Measurements from ENCODE around the gene CLEC3A.
"Not testable (repeated sequence)": the region's sequence is repeated elsewhere in the genome, so short reads cannot be mapped to it uniquely, and the experiment has no call there.

Gene CLEC3A

GRCh38 chr16:78057803-78058564, 35.6 kb downstream of the CLEC3A start:
- H3K4me1 Mint-ChIP-seq (ENCODE audit: low read depth) = no peaks in the 10 kb centered on the region
- no peaks in the 10 kb centered on the region for H3K36me3 Mint-ChIP-seq (ENCODE audit: low read depth)
- no peak overlapping the region for H3K27ac Mint-ChIP-seq
- peaks cover 5% of the 10 kb centered on the region for H3K27me3 Mint-ChIP-seq (ENCODE audit: low read depth)
- H3K9me3 Mint-ChIP-seq = no peaks in the 10 kb centered on the region
- no peak overlapping the region for H3K4me3 Mint-ChIP-seq

DNA sequence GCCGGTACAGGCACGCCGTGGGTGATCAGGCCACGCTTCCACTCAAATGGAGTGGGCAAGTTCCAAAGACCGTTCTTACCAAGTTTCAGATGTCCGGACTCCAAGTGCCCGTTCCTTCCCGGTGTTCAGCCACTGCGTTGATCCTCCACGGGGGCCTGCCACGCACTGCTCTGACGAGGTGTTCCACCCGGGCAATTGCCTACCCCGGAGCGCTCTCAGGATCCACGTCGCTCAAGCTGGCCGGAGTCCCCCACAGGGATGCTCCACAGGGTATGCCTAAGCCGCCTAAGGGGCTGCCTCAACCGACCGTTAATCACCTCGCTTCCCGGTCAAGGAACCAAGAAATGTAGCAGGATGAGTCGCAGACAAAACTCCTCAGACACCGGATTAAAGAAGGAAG, 37.5 kb downstream of the CLEC3A start:
- peaks cover 11% of the 10 kb centered on the region for H3K27me3 Mint-ChIP-seq (ENCODE audit: low read depth)
- H3K4me1 Mint-ChIP-seq (ENCODE audit: low read depth); H3K27ac Mint-ChIP-seq; H3K9me3 Mint-ChIP-seq; H3K36me3 Mint-ChIP-seq (ENCODE audit: low read depth); H3K4me3 Mint-ChIP-seq: not testable (repeated sequence)

- Mint-ChIP-seq H3K27me3 (ENCODE audit: low read depth) (peaks cover 13% of the 10 kb centered on the region), H3K9me3 (no peaks in the 10 kb centered on the region), H3K27ac (no peak overlapping the region)
Measured at GRCh38 chr16:78060295-78060694, 37.9 kb downstream of the CLEC3A start.

DNA sequence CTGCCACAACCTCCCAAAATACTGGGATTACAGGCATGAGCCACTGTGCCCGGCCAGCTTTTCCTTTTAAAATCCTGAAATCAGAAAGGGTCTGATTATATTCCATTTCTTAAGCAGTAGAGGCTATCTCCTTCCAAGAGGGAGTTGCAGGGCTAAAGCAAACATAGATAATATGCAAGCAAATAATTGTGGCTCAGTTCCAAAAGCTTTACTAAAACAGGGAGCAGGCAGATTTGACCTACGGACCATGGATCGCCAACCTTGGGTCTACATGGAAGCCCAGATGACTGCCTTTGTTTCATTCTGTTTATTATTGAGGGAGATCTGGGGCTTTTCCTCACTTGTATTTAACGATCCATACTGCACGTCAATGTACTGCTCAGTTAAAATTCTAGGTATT, 38.5 kb downstream of the CLEC3A start:
- no peaks in the 10 kb centered on the region for H3K36me3 Mint-ChIP-seq (ENCODE audit: low read depth)
- no peak overlapping the region for H3K4me3 Mint-ChIP-seq
- no peak overlapping the region for H3K27ac Mint-ChIP-seq
- no peaks in the 10 kb centered on the region for H3K9me3 Mint-ChIP-seq
- no peaks in the 10 kb centered on the region for H3K4me1 Mint-ChIP-seq (ENCODE audit: low read depth)
- H3K27me3 Mint-ChIP-seq (ENCODE audit: low read depth) = peaks cover 16% of the 10 kb centered on the region

More at GRCh38 chr16:78060295-78060694, 37.9 kb downstream of the CLEC3A start:
- Mint-ChIP-seq H3K4me1 (ENCODE audit: low read depth) (no peaks in the 10 kb centered on the region), H3K4me3 (no peak overlapping the region), H3K36me3 (ENCODE audit: low read depth) (no peaks in the 10 kb centered on the region)

DNA sequence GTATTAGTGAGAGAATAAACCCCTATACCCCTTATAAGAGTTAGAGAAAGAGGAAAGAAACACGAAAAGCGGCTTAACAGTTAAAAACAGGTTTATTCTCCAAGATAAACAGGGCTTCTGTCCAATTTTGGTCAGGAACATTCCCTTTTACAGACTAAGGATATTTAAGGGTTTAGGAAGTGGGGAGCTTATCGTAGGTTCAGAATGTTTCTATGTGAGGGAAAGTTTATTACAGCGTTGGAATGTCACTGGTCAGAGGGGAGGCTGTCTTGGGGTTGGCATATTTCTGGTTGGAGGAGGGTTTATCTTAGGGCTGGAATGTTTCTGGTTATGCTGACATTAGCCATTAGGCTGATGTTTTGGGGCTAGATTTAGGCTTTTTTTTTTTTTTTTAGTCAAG, 43.0 kb downstream of the CLEC3A start:
- H3K27ac Mint-ChIP-seq = no peak overlapping the region
- peaks cover 16% of the 10 kb centered on the region for H3K27me3 Mint-ChIP-seq (ENCODE audit: low read depth)
- no peak overlapping the region for H3K4me3 Mint-ChIP-seq
- H3K9me3 Mint-ChIP-seq = no peaks in the 10 kb centered on the region
- no peaks in the 10 kb centered on the region for H3K36me3 Mint-ChIP-seq (ENCODE audit: low read depth)
- no peaks in the 10 kb centered on the region for H3K4me1 Mint-ChIP-seq (ENCODE audit: low read depth)

DNA sequence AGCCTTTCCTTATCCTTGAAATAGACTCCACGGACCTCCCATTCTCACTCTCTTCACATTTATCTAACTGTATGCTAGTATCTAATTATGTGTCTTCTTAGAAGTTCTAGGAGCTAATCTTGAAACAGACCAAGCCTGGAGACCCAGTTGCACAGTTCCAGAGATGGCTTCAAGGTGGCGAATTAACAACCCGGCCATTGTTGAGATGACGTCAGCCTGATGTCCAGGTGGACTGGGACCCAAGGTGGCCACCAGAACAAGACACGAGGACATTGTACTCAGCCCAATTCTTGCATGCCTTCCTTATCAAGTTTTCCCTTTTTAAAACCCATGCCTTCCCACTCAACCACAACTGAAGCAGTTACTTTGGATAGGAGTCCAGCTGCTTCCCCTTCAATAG, 47.6 kb downstream of the CLEC3A start:
- Mint-ChIP-seq H3K27ac (no peak overlapping the region), H3K27me3 (ENCODE audit: low read depth) (peaks cover 16% of the 10 kb centered on the region), H3K4me1 (ENCODE audit: low read depth) (no peaks in the 10 kb centered on the region), H3K36me3 (ENCODE audit: low read depth) (no peaks in the 10 kb centered on the region), H3K9me3 (no peaks in the 10 kb centered on the region), H3K4me3 (no peak overlapping the region)

GRCh38 chr16:78072275-78072674, 49.9 kb downstream of the CLEC3A start:
- no peak overlapping the region for H3K4me3 Mint-ChIP-seq
- peaks cover 12% of the 10 kb centered on the region for H3K27me3 Mint-ChIP-seq (ENCODE audit: low read depth)
- no peak overlapping the region for H3K27ac Mint-ChIP-seq
- H3K4me1 Mint-ChIP-seq (ENCODE audit: low read depth) = no peaks in the 10 kb centered on the region
- H3K36me3 Mint-ChIP-seq (ENCODE audit: low read depth) = no peaks in the 10 kb centered on the region
- H3K9me3 Mint-ChIP-seq = no peaks in the 10 kb centered on the region

DNA sequence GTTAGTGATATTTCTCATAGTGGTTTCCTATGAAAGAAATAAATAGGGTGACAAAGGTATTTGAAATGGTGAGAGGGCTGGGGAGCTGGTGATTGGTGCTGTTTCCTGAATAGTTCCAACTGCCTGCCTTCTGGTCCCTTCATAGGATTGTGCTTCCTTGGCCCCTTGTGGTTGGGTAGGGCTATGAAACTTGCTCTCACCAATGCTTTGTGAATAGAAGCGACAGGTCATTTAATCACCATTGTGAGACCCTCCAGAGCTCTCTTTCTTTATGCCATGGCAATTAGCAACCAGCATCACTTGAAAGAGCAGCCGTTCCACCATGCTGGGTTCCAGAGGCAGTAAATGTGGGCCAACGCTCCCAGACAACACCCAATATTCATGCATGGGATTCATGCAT, 53.5 kb downstream of the CLEC3A start:
- Mint-ChIP-seq H3K27me3 (ENCODE audit: low read depth) (peaks cover 12% of the 10 kb centered on the region), H3K9me3 (no peaks in the 10 kb centered on the region), H3K27ac (no peak overlapping the region), H3K4me3 (no peak overlapping the region), H3K36me3 (ENCODE audit: low read depth) (no peaks in the 10 kb centered on the region), H3K4me1 (ENCODE audit: low read depth) (no peaks in the 10 kb centered on the region)

DNA sequence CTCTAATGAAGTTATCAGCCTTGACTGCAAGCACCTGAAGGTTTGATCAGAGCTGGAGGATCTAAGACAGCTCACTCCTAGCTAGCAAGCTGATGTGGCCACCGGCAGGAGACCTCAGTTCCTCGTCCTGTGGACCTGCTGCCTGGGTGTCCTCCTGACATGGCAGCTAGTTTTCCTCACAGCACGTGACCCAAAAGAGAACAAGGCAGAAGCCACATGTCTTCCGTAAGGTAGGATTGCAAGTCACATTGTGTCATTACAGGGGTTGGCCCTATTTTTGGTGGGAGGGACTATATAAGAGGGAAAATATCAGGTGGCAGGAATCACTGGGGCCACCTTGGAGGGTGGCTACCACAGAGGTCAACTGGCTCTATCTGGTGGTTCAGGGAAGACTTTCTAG, 59.0 kb downstream of the CLEC3A start:
- no peak overlapping the region for H3K4me3 Mint-ChIP-seq
- no peaks in the 10 kb centered on the region for H3K4me1 Mint-ChIP-seq (ENCODE audit: low read depth)
- H3K27me3 Mint-ChIP-seq (ENCODE audit: low read depth) = no peaks in the 10 kb centered on the region
- no peaks in the 10 kb centered on the region for H3K9me3 Mint-ChIP-seq
- no peak overlapping the region for H3K27ac Mint-ChIP-seq
- no peaks in the 10 kb centered on the region for H3K36me3 Mint-ChIP-seq (ENCODE audit: low read depth)

All from T-helper 1 cell treated with Interleukin-12 subunit alpha and Interleukin-12 subunit beta and Interleukin-4 antibody, amounts not matched to agents 30 μg/mL and 1 μg/mL, for 36 hours (primary cell).